ENCODE measurements around the gene NDUFAF2.

NDUFAF2 gene

DNA sequence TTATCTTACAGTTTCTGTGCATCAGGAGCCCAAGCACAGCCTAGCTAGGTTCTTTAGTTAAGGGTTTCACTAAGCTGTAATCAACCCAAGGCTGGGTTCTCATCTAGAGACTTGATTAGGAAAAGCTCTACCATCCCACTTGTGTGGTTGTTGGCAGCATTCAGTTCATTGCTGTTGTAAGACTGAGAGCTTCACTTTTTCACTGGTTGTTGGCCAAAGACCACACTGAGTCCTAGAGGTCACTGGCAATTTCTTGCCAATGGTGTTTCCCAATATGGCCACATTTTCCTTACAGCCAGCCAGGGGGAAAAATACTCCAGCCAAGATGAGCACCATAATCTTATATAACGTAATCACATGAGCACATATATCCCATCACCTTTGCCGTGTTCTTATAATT lies 142.9 kb downstream of the NDUFAF2 start:
- TF ChIP-seq POLR2A (IDR thresholded peaks at IDR 0.05; ENCODE audit: low read length) (no peak), GATA1 (IDR thresholded peaks at IDR 0.05; ENCODE audit: low read depth, low read length) (no peak)
- DNase-seq: no peak

DNA sequence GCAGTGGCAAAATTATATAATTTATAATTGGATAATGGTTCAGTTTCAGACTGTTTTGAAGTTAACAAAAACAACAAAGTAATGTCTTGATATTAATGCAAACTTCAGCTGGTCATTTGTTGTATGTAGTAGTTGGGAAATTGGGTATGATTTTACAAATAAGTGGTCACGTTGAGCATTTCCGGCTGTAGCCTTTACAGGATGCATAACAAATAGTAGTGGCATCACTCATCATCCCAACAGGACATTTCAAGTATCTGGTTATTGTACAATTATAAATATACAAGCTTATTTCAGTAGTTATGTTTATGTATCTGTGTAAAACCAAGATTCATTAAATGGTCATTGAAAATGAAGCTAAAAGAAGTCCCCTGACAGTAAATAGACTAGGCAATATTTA lies 144.3 kb downstream of the NDUFAF2 start:
- TF ChIP-seq GATA1 (IDR thresholded peaks at IDR 0.05; ENCODE audit: low read depth, low read length) (no peak), POLR2A (IDR thresholded peaks at IDR 0.05; ENCODE audit: low read length) (no peak)
- no peak for DNase-seq

DNA sequence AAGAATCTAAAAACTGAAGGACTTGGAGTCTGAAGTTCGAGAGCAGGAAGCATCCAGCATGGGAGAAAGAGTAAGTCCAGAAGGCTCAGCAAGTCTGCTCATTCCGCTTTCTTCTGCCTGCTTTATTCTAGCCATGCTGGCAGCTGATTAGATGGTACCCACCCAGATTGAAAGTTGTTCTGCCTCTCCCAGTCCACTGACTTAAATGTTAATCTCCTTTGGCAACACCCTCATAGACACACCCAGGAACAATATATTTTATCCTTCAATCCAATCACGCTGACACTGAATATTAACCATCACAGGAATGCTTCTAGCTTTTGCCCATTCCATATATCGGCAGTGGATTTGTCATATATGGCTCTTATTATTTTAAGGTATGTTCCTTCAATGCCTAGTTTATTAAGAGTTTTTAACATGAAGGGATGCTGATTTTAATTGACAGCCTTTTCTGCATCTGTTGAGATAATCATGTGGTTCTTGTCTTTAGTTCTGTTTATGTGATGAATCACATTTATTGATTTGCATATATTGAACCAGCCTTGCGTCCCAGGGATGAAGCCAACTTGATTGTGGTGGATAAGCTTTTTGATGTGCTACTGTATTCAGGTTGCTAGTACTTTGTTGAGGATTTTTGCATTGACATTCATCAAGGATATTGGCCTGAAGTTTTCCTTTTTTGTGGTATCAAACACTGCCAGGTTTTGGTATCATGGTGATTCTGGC lies 148.2 kb downstream of the NDUFAF2 start:
- peak in 1 of 2 experiments; percentile 13 for DNase-seq

GRCh38 chr5:61097465-61097864 lies 152.5 kb downstream of the NDUFAF2 start:
- DNase-seq: no peak
- TF ChIP-seq POLR2A (IDR thresholded peaks at IDR 0.05; ENCODE audit: low read length) (no peak), GATA1 (IDR thresholded peaks at IDR 0.05; ENCODE audit: low read depth, low read length) (no peak)

DNA sequence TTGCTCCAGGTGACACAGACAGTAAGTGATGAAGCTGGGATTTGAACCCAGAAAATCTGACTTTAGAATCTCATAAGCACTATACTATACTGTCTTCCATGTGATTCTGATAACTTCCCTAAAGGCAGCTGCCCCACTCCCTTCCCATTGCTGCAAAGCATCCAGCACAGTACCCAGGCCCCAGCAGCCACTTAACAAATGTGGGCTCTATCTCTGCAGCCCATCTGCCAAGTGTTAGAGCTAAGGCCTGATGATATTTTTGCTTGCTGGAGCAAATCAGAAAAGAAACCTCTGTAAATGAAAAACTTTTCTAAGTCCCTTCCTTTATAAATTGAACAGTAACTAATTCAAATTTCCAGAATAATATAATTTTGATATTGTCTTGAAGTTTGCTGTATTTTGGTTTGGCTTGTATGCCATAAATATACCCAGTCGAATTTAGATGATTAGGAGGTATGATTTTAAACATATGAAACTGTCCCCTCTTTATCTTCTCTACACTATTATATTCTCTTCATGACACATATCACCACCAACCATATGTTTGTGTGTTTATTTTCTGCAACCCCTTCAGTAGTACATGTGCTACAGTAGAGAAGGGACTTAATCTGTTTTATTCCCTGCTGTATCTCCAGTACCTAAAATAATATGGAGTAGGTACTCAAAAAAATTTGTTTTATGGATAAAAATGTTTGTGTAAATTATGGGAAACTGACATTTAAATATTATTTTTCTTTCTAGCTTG lies 153.4 kb downstream of the NDUFAF2 start:
- TF ChIP-seq GATA1 (IDR thresholded peaks at IDR 0.05; ENCODE audit: low read depth, low read length) (no peak), POLR2A (IDR thresholded peaks at IDR 0.05; ENCODE audit: low read length) (no peak)
- DNase-seq: peak in 1 of 2 experiments; percentile 51

GRCh38 chr5:61100437-61100836 lies 155.4 kb downstream of the NDUFAF2 start:
- no peak for TF ChIP-seq GATA1 (IDR thresholded peaks at IDR 0.05; ENCODE audit: low read depth, low read length)
- no peak for TF ChIP-seq POLR2A (IDR thresholded peaks at IDR 0.05; ENCODE audit: low read length)
- no peak for DNase-seq

GRCh38 chr5:61114441-61114840 lies 169.4 kb downstream of the NDUFAF2 start:
- no peak for DNase-seq
- TF ChIP-seq GATA1 (IDR thresholded peaks at IDR 0.05; ENCODE audit: low read depth, low read length) (no peak), POLR2A (IDR thresholded peaks at IDR 0.05; ENCODE audit: low read length) (no peak)

GRCh38 chr5:61115968-61116367 lies 171.0 kb downstream of the NDUFAF2 start:
- DNase-seq: no peak
- TF ChIP-seq GATA1 (IDR thresholded peaks at IDR 0.05; ENCODE audit: low read depth, low read length) (no peak), POLR2A (IDR thresholded peaks at IDR 0.05; ENCODE audit: low read length) (no peak)

DNA sequence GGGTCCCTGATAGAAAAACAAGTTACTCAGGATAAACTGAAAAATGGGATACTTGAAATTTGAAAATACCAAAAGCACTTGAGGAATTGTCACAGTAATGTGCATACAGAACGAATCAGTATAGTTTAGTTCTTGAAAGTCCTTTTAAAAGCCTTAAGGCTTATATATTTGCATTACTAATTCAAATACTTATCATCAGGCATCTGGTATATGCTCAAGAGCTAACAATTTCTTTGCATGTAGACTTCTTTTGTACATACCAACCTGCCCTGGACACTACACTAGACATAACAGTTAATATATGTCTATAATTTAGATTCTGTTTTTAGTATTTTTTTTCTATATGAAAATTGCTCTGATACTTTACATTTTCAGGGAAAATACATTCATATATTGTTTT lies 174.1 kb downstream of the NDUFAF2 start:
- TF ChIP-seq GATA1 (IDR thresholded peaks at IDR 0.05; ENCODE audit: low read depth, low read length) (no peak), POLR2A (IDR thresholded peaks at IDR 0.05; ENCODE audit: low read length) (no peak)
- no peak for DNase-seq

- no peak for TF ChIP-seq GATA1 (IDR thresholded peaks at IDR 0.05; ENCODE audit: low read depth, low read length)
- no peak for TF ChIP-seq POLR2A (IDR thresholded peaks at IDR 0.05; ENCODE audit: low read length)
- no peak for DNase-seq
Measured at GRCh38 chr5:61120534-61120933, 175.5 kb downstream of the NDUFAF2 start.

DNA sequence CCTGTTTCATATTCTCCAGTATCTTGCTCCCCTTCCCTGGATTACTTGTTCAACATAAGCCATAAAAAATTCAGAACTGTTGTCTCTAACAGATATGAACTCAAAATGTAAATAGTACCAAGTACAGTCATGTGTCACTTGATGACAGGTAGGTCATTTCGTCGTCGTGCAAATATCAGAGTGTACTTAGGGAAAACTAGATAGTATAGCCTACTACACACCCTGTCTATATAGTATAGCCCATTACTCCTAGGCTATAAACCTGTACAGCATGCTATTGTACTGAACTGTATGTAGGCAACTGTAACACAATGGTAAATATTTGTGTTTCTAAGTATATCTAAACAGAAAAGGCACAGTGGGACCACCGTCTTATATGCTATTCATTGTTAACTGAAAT lies 178.1 kb downstream of the NDUFAF2 start:
- no peak for TF ChIP-seq POLR2A (IDR thresholded peaks at IDR 0.05; ENCODE audit: low read length)
- no peak for TF ChIP-seq GATA1 (IDR thresholded peaks at IDR 0.05; ENCODE audit: low read depth, low read length)
- DNase-seq: no peak

DNA sequence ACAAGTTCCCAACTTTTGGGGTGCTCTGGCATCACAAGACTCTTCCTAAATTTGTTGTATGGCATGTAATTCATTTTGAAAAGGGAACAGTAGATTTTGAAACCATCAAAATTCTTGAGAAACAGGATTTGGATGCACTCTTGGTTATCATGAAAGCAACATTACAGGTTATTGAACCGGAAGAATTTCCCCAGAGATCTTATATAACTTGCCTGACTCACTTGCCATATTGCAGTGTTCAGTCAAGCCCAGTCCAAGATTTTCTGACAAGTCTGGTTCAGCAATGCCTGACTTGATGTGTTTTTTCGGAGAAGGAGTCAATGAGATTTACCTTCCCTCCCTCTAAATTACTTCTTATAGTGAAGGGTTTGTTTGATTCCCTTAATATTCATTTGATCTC lies 185.3 kb downstream of the NDUFAF2 start:
- TF ChIP-seq POLR2A (IDR thresholded peaks at IDR 0.05; ENCODE audit: low read length): no peak
- TF ChIP-seq GATA1 (IDR thresholded peaks at IDR 0.05; ENCODE audit: low read depth, low read length): no peak

GRCh38 chr5:61132559-61132958 lies 187.6 kb downstream of the NDUFAF2 start:
- DNase-seq: peak in 1 of 2 experiments; percentile 3
- TF ChIP-seq GATA1 (IDR thresholded peaks at IDR 0.05; ENCODE audit: low read depth, low read length) (no peak), POLR2A (IDR thresholded peaks at IDR 0.05; ENCODE audit: low read length) (no peak)

More for the DNA sequence above, 185.3 kb downstream of the NDUFAF2 start:
- DNase-seq: no peak

DNA sequence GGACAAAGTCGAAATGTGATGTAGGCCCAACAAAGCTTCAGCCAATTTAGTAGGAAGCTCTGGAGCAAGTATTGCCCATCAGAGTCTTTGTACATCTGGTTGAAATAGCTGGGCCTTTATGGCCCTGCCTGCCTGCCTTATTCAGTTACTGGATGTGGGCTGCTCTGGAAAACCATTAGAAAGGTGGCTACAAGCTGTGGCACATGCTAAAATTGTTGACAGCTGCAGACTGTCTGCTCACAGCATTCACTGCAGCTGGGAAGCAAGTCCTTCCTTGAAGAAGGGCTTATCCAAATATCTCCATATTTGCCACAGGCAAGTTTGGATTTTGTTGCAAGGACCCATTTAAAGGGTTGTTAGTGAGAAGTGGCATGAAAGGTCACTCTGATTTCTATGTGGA lies 192.8 kb downstream of the NDUFAF2 start:
- TF ChIP-seq POLR2A (IDR thresholded peaks at IDR 0.05; ENCODE audit: low read length) (no peak), GATA1 (IDR thresholded peaks at IDR 0.05; ENCODE audit: low read depth, low read length) (no peak)
- no peak for DNase-seq
